ENCODE measurements around the gene REELD1. TPM values are rescaled to one million over a fixed set of nuclear protein-coding genes. Genes with fewer than 3 reads are reported as not detected.

The REELD1 gene
- total and polyA plus RNA-seq, 10 donors: 0.47 to 3.7 (median 1.4) TPM

GRCh38 chr4:146194212-146194611 lies 20.1 kb upstream of the REELD1 start:
- no peaks in the 10 kb centered on the region for H3K27me3 ChIP-seq (replicated peaks in 1 of 7)
- no peaks in the 10 kb centered on the region for H3K4me1 ChIP-seq
- TF ChIP-seq POLR2A (IDR thresholded peaks at IDR 0.05) (no peak), CTCF (IDR thresholded peaks at IDR 0.05 in 8 of 11, conservative IDR thresholded peaks at IDR 0.05 in 3 of 11) (no peak), POLR2AphosphoS5 (IDR thresholded peaks at IDR 0.05) (no peak)
- H3K27ac ChIP-seq: no peak overlapping the region
- no peak for DNase-seq
- H3K36me3 ChIP-seq: peaks cover 8 to 40% (median 26%) of the 10 kb centered on the region in 6 donors
- intact Hi-C loops (cut with DNase I; ENCODE audit: low total_unique reads): no loop called here
- no peaks in the 10 kb centered on the region for H3K9me3 ChIP-seq
- no peak overlapping the region for H3K4me3 ChIP-seq

GRCh38 chr4:146202665-146203064 lies 11.7 kb upstream of the REELD1 start:
- TF ChIP-seq POLR2AphosphoS5 (IDR thresholded peaks at IDR 0.05): no peak
- no peak for TF ChIP-seq POLR2A (IDR thresholded peaks at IDR 0.05)
- TF ChIP-seq CTCF (IDR thresholded peaks at IDR 0.05 in 8 of 11, conservative IDR thresholded peaks at IDR 0.05 in 3 of 11): no peak
- H3K27ac ChIP-seq: no peak overlapping the region
- 77 to 93% (median 85%) methylated on average over 2 of the region's 2 CpGs for WGBS, 5 donors
- H3K9me3 ChIP-seq: no peaks in the 10 kb centered on the region
- H3K4me3 ChIP-seq: no peak overlapping the region
- no peaks in the 10 kb centered on the region for H3K27me3 ChIP-seq (replicated peaks in 1 of 7)
- DNase-seq: no peak
- intact Hi-C loops (cut with DNase I; ENCODE audit: low total_unique reads): no loop called here
- H3K36me3 ChIP-seq: peaks cover 0 to 37% (median 3%) of the 10 kb centered on the region in 6 donors
- H3K4me1 ChIP-seq: no peaks in the 10 kb centered on the region

GRCh38 chr4:146207410-146207809 lies 6.9 kb upstream of the REELD1 start:
- 74 to 89% (median 88%) methylated on average over 5 of the region's 5 CpGs for WGBS, 5 donors
- no peaks in the 10 kb centered on the region for H3K27me3 ChIP-seq (replicated peaks in 1 of 7)
- no peak overlapping the region for H3K27ac ChIP-seq
- TF ChIP-seq POLR2A (IDR thresholded peaks at IDR 0.05) (no peak), CTCF (IDR thresholded peaks at IDR 0.05 in 8 of 11, conservative IDR thresholded peaks at IDR 0.05 in 3 of 11) (no peak)
- peaks cover 0 to 23% (median 0%) of the 10 kb centered on the region in 6 donors for H3K36me3 ChIP-seq
- H3K9me3 ChIP-seq: no peaks in the 10 kb centered on the region
- no peak for DNase-seq
- intact Hi-C loops (cut with DNase I; ENCODE audit: low total_unique reads): no loop called here
- no peak overlapping the region for H3K4me3 ChIP-seq
- no peaks in the 10 kb centered on the region for H3K4me1 ChIP-seq

- Histone ChIP-seq H3K9me3 (no peaks in the 10 kb centered on the region), H3K27me3 (replicated peaks in 1 of 7) (no peaks in the 10 kb centered on the region), H3K27ac (no peak overlapping the region), H3K4me3 (no peak overlapping the region), H3K4me1 (no peaks in the 10 kb centered on the region), H3K36me3 (no peaks in the 10 kb centered on the region)
- no peak for DNase-seq
- 71 to 80% (median 79%) methylated on average over 2 of the region's 2 CpGs for WGBS, 5 donors
- no peak for TF ChIP-seq POLR2A (IDR thresholded peaks at IDR 0.05)
- TF ChIP-seq CTCF (IDR thresholded peaks at IDR 0.05 in 8 of 11, conservative IDR thresholded peaks at IDR 0.05 in 3 of 11): no peak
- no peak for TF ChIP-seq POLR2AphosphoS5 (IDR thresholded peaks at IDR 0.05)
- intact Hi-C loops (cut with DNase I; ENCODE audit: low total_unique reads): no loop called here
Measured at GRCh38 chr4:146210890-146211289, 3.4 kb upstream of the REELD1 start.

All from spleen (tissue), 11 donors.